OCI-LY7 (cell line): Measurements from ENCODE around the gene AQR. TPM values are rescaled to one million over a fixed set of nuclear protein-coding genes. Genes with fewer than 3 reads are reported as not detected.

Source experiments
- BruUV-seq: library from RNA; stranded (reverse); fragments of 400-500 nt; replicated peaks from 2 replicates; lab custom pipeline; 2021; lab: Mats Ljungman, UMichigan
- CTCF ChIA-PET: fragments of 300-600 bp; sonication (Branson Sonifier 250); formaldehyde crosslinking; loops from one replicate; lab custom pipeline; 2022; ENCODE audit warnings: antibody characterized with exemption; ENCODE audit not compliant: unreplicated experiment; lab: Charles Lee
- POLR2A ChIA-PET: fragments of 300-600 bp; sonication (Branson Sonifier 250); formaldehyde crosslinking; loops from one replicate; lab custom pipeline; 2022; ENCODE audit warnings: antibody characterized with exemption; lab: Charles Lee
- DNase-seq: peaks from one replicate; pipeline ENCODE4 v3.0.0-alpha.2; 2015; ENCODE audit warnings: low spot score
- H2AFZ ChIP-seq: fragments of 200-600 bp; sonication (generic), shearing (Covaris generic); 2 replicates; pipeline ENCODE4 v1.6.1; 2014; ENCODE audit warnings: mild to moderate bottlenecking, antibody characterized with exemption, low read length, moderate library complexity
- H3K27ac ChIP-seq: fragments of 200-600 bp; sonication (generic); 2 replicates; pipeline ENCODE4 v1.5.1; 2014; ENCODE audit warnings: mixed run types, low read depth, mild to moderate bottlenecking, moderate library complexity, low read length, inconsistent platforms; ENCODE audit not compliant: poor library complexity, severe bottlenecking
- H3K36me3 ChIP-seq: fragments of 200-600 bp; sonication (generic); 2 replicates; pipeline ENCODE4 v1.6.1; 2014; ENCODE audit warnings: mild to moderate bottlenecking, antibody characterized with exemption, low read length, moderate library complexity, mixed read lengths; ENCODE audit not compliant: insufficient read depth
- H3K4me1 ChIP-seq: fragments of 200-600 bp; sonication (generic); 2 replicates; pipeline ENCODE4 v1.5.1; 2014; ENCODE audit warnings: mild to moderate bottlenecking, low read length; ENCODE audit not compliant: insufficient read depth, poor library complexity, severe bottlenecking
- H3K4me2 ChIP-seq: fragments of 200-600 bp; sonication (generic); 2 replicates; pipeline ENCODE4 v1.6.1; 2014; ENCODE audit warnings: mild to moderate bottlenecking, low read length
- H3K4me3 ChIP-seq: fragments of 200-600 bp; sonication (generic); 2 replicates; pipeline ENCODE4 v1.5.1; 2014; ENCODE audit warnings: mild to moderate bottlenecking, low read depth, low read length; ENCODE audit not compliant: poor library complexity, severe bottlenecking
- H3K79me2 ChIP-seq: fragments of 200-600 bp; sonication (generic); 2 replicates; pipeline ENCODE4 v1.6.1; 2016; ENCODE audit warnings: low read depth, mild to moderate bottlenecking, low read length, moderate library complexity, mixed read lengths; ENCODE audit not compliant: insufficient read depth
- H3K9me2 ChIP-seq: fragments of 200-600 bp; sonication (generic); 2 replicates; pipeline ENCODE4 v1.6.1; 2016; ENCODE audit warnings: mild to moderate bottlenecking, low read length, mixed read lengths; ENCODE audit not compliant: insufficient read depth
- H3K9me3 ChIP-seq: fragments of 200-600 bp; sonication (generic); 2 replicates; pipeline ENCODE4 v1.6.1; 2014; ENCODE audit warnings: mild to moderate bottlenecking, mixed run types, low read length, mixed read lengths
- H4K20me1 ChIP-seq: fragments of 200-600 bp; sonication (generic); 2 replicates; pipeline ENCODE4 v1.6.1; 2014; ENCODE audit warnings: mild to moderate bottlenecking, antibody characterized with exemption, low read length, moderate library complexity, mixed read lengths; ENCODE audit not compliant: insufficient read depth
- EZH2phosphoT487 ChIP-seq: fragments of 200-600 bp; sonication (generic); IDR thresholded peaks from 2 replicates; pipeline ENCODE4 v1.6.1; 2018; ENCODE audit warnings: low read depth, borderline replicate concordance, mild to moderate bottlenecking, mixed run types, antibody characterized with exemption, low read length, moderate library complexity, mixed read lengths
- intact Hi-C: fragments of 100-400 bp; cut with micrococcal nuclease; formaldehyde crosslinking; loops from one replicate; pipeline ENCODE4 v1.10.0; 2022; ENCODE audit not compliant: unreplicated experiment
- total RNA-seq, 2 experiments: library from RNA; depleted of rRNA in 1 of 2; stranded (reverse); fragments of >200 nt in 1 of 2; shearing (Covaris generic) in 1 of 2; gene quantifications; 2 replicates each; pipeline ENCODE4 v1.2.3, GENCODE V29; 2014 to 2022
- TF ChIP-seq, protein P1 (sequence below): fragments of 200-600 bp; sonication (generic); conservative IDR thresholded peaks from 2 replicates; pipeline ENCODE4 v1.5.1; 2014; ENCODE audit warnings: mild to moderate bottlenecking, antibody characterized with exemption, low read length, moderate library complexity, mixed read lengths

The AQR gene
- total RNA-seq, 2 experiments from 2014 or later, result 18.5 to 36.4 TPM

DNA sequence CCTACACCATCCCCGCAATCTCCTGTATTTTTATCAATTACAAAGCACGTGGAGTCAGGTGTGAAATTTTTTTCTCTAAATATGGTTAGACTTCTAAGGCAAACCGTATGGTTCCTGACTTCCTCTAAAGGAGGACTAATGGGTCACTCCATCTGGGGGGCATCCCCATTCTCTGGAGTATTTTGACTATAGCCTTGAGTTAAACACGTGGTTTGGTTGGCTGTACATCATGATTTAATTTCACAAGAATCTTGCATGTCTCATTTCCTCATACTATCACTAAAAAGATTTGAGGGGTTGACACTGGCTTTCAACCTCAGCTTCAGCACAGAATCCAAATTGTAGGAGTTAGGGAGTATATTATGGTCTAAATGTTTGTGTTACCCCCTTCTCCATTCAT, 43.8 kb upstream of the AQR start:
- intact Hi-C loops, result no loop called here
- no peak for TF ChIP-seq EZH2phosphoT487
- TF ChIP-seq, protein P1, sequence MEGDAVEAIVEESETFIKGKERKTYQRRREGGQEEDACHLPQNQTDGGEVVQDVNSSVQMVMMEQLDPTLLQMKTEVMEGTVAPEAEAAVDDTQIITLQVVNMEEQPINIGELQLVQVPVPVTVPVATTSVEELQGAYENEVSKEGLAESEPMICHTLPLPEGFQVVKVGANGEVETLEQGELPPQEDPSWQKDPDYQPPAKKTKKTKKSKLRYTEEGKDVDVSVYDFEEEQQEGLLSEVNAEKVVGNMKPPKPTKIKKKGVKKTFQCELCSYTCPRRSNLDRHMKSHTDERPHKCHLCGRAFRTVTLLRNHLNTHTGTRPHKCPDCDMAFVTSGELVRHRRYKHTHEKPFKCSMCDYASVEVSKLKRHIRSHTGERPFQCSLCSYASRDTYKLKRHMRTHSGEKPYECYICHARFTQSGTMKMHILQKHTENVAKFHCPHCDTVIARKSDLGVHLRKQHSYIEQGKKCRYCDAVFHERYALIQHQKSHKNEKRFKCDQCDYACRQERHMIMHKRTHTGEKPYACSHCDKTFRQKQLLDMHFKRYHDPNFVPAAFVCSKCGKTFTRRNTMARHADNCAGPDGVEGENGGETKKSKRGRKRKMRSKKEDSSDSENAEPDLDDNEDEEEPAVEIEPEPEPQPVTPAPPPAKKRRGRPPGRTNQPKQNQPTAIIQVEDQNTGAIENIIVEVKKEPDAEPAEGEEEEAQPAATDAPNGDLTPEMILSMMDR, result no peak
- DNase-seq, result no peak
- BruUV-seq, result no TSS peak
- CTCF ChIA-PET, result no interaction called here
- Histone ChIP-seq H3K9me3 (no peaks in the 10 kb centered on the region), H3K4me1 (no peaks in the 10 kb centered on the region), H4K20me1 (no peaks in the 10 kb centered on the region), H3K4me3 (no peak overlapping the region), H3K27ac (no peak overlapping the region), H3K79me2 (no peaks in the 10 kb centered on the region), H3K36me3 (no peaks in the 10 kb centered on the region), H3K4me2 (no peak overlapping the region), H3K9me2 (no peaks in the 10 kb centered on the region), H2AFZ (no peak overlapping the region)
- POLR2A ChIA-PET, result interaction anchor here (0.7 kb wide), 1 partner anchor 596 kb away, joined by 3 read pairs; no protein-coding TSS in a partner anchor

DNA sequence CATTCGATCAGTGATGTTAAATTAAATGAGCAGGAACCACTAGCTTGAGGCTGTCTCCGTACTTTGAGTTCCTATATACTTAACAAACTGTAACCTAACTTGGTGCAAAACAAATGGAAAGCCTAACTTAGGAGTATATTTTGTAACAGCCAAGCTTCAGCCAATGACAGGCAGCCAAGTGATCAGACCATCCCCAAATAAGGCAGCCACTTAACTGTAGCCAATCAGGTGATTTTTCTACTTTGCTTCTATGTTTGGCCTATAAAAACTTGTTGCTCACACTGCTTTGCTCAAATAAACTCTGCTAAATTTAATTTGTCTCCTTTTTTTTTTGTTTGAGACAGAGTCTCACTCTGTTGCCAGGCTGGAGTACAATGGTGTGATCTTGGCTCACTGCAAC, 37.9 kb upstream of the AQR start:
- intact Hi-C loops, result no loop called here
- TF ChIP-seq, protein P1, result no peak
- TF ChIP-seq EZH2phosphoT487, result no peak
- H3K9me3 ChIP-seq, result no peaks in the 10 kb centered on the region

DNA sequence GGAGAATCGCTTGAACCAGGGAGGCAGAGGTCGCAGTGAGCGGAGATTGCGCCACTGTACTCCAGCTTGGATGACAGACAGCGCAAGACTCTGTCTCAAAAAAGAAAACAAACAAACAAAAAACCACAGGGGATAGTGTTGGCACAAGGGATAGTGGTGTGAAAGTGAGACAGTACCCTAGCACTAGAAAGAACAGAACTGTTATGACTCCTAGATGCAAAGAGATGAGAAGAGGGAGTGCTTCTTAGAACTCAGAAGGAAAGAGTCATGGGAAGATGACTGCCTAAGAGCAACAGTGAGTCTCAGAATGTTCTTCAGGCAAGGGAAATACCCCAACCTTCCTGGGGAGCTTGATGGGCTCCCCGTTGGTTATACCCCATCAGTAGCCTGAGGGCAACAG, 36.4 kb upstream of the AQR start:
- Histone ChIP-seq H3K4me3 (no peak overlapping the region), H2AFZ (no peak overlapping the region), H3K36me3 (no peaks in the 10 kb centered on the region), H4K20me1 (no peaks in the 10 kb centered on the region), H3K27ac (no peak overlapping the region), H3K4me2 (no peak overlapping the region), H3K9me2 (no peaks in the 10 kb centered on the region), H3K4me1 (no peaks in the 10 kb centered on the region), H3K79me2 (no peaks in the 10 kb centered on the region), H3K9me3 (no peaks in the 10 kb centered on the region)
- intact Hi-C loops, result no loop called here
- ChIA-PET CTCF (no interaction called here), POLR2A (interaction anchor here (0.8 kb wide), 1 partner anchor 23 kb away, joined by 4 read pairs; no protein-coding TSS in a partner anchor)
- no TSS peak for BruUV-seq
- DNase-seq, result no peak
- TF ChIP-seq, protein P1, result no peak
- TF ChIP-seq EZH2phosphoT487, result no peak

More for the DNA sequence above, 37.9 kb upstream of the AQR start:
- CTCF ChIA-PET, result no interaction called here
- POLR2A ChIA-PET, result no interaction called here
- Histone ChIP-seq H3K36me3 (no peaks in the 10 kb centered on the region), H3K79me2 (no peaks in the 10 kb centered on the region), H3K27ac (no peak overlapping the region), H3K4me2 (no peak overlapping the region), H4K20me1 (no peaks in the 10 kb centered on the region), H3K4me1 (no peaks in the 10 kb centered on the region), H2AFZ (peak overlapping the region; percentile 38; the same call in 1 of the 2 replicates), H3K9me2 (no peaks in the 10 kb centered on the region), H3K4me3 (no peak overlapping the region)
- no TSS peak for BruUV-seq
- no peak for DNase-seq
